MM.1S (cell line): ENCODE data around the gene HRH2.

ENCODE experiments used
- DNase-seq: peaks from one replicate; pipeline ENCODE4 v3.0.0-alpha.2; 2015
- H2AFZ ChIP-seq: fragments of 300-600 bp; sonication (generic); 2 replicates; pipeline ENCODE4 v1.6.0; 2016; ENCODE audit warnings: antibody characterized with exemption, low read length
- H3F3A ChIP-seq: fragments of 300-600 bp; sonication (generic); 2 replicates; pipeline ENCODE4 v1.6.1; 2016; ENCODE audit warnings: mild to moderate bottlenecking, antibody characterized with exemption, low read length, moderate library complexity, mixed read lengths; ENCODE audit not compliant: insufficient read depth
- H3K27ac ChIP-seq: fragments of 300-600 bp; sonication (generic); 2 replicates; pipeline ENCODE4 v1.5.1; 2016; ENCODE audit warnings: mild to moderate bottlenecking, low read length
- H3K27me3 ChIP-seq: fragments of 300-600 bp; sonication (generic); replicated peaks from 2 replicates; pipeline ENCODE4 v1.6.0; 2016; ENCODE audit warnings: low read length; ENCODE audit not compliant: insufficient read depth
- H3K36me3 ChIP-seq: fragments of 300-600 bp; sonication (generic); replicated peaks from 2 replicates; pipeline ENCODE4 v1.6.1; 2016; ENCODE audit warnings: mild to moderate bottlenecking, low read length, mixed read lengths; ENCODE audit not compliant: insufficient read depth
- H3K4me1 ChIP-seq: fragments of 300-600 bp; sonication (generic); 2 replicates; pipeline ENCODE4 v1.6.1; 2016; ENCODE audit warnings: low read length, mixed read lengths
- H3K4me2 ChIP-seq: fragments of 300-600 bp; sonication (generic); 2 replicates; pipeline ENCODE4 v1.6.0; 2016; ENCODE audit warnings: low read depth, low read length
- H3K4me3 ChIP-seq: fragments of 300-600 bp; sonication (generic); 2 replicates; pipeline ENCODE4 v1.5.1; 2016; ENCODE audit warnings: low read length, mixed read lengths
- H3K79me2 ChIP-seq: fragments of 300-600 bp; sonication (generic); 2 replicates; pipeline ENCODE4 v1.6.1; 2016; ENCODE audit warnings: mixed run types, low read length, mixed read lengths
- H3K9ac ChIP-seq: fragments of 300-600 bp; sonication (generic); 2 replicates; pipeline ENCODE4 v1.6.1; 2016; ENCODE audit warnings: low read length, mixed read lengths
- H3K9me2 ChIP-seq: fragments of 300-600 bp; sonication (generic); replicated peaks from 2 replicates; pipeline ENCODE4 v1.6.1; 2016; ENCODE audit warnings: mild to moderate bottlenecking, low read length, mixed read lengths; ENCODE audit not compliant: insufficient read depth
- H3K9me3 ChIP-seq: fragments of 300-600 bp; sonication (generic); replicated peaks from 2 replicates; pipeline ENCODE4 v1.6.1; 2016; ENCODE audit warnings: mild to moderate bottlenecking, low read length, mixed read lengths; ENCODE audit not compliant: insufficient read depth
- H4K20me1 ChIP-seq: fragments of 300-600 bp; sonication (generic); 2 replicates; pipeline ENCODE4 v1.6.1; 2016; ENCODE audit warnings: mild to moderate bottlenecking, low read length, moderate library complexity, mixed read lengths; ENCODE audit not compliant: insufficient read depth
- EZH2 ChIP-seq: fragments of 300-600 bp; sonication (generic); optimal IDR thresholded peaks from 2 replicates; pipeline ENCODE3; 2017; ENCODE audit warnings: low read depth, mild to moderate bottlenecking, antibody characterized with exemption, low read length, mixed read lengths
- EZH2phosphoT487 ChIP-seq: fragments of 300-600 bp; sonication (generic); IDR thresholded peaks from 2 replicates; pipeline ENCODE4 v1.6.1; 2018; ENCODE audit warnings: antibody characterized with exemption, low read length
- TF ChIP-seq, protein P1 (sequence below): fragments of 300-600 bp; sonication (generic); IDR thresholded peaks from 2 replicates; pipeline ENCODE4 v1.5.1; 2016; ENCODE audit warnings: antibody characterized with exemption, low read length, mixed read lengths

Gene HRH2

GRCh38 chr5:175677571-175677970, 19.7 kb downstream of the HRH2 start:
- Histone ChIP-seq H3K27me3 (no peaks in the 10 kb centered on the region), H3K9me3 (no peaks in the 10 kb centered on the region), H4K20me1 (peaks cover 12% of the 10 kb centered on the region), H3K79me2 (peaks cover 100% of the 10 kb centered on the region), H3K4me2 (no peak overlapping the region), H3K9ac (no peak overlapping the region), H3K4me3 (no peak overlapping the region), H3K27ac (no peak overlapping the region), H3F3A (no peaks in the 10 kb centered on the region), H3K36me3 (0 out of 2 replicates have a peak, but pooled peaks cover under 1% of the 10 kb centered on the region), H3K9me2 (no peaks in the 10 kb centered on the region), H2AFZ (no peak overlapping the region), H3K4me1 (no peaks in the 10 kb centered on the region)
- no peak for TF ChIP-seq EZH2
- no peak for TF ChIP-seq EZH2phosphoT487
- TF ChIP-seq, protein P1, sequence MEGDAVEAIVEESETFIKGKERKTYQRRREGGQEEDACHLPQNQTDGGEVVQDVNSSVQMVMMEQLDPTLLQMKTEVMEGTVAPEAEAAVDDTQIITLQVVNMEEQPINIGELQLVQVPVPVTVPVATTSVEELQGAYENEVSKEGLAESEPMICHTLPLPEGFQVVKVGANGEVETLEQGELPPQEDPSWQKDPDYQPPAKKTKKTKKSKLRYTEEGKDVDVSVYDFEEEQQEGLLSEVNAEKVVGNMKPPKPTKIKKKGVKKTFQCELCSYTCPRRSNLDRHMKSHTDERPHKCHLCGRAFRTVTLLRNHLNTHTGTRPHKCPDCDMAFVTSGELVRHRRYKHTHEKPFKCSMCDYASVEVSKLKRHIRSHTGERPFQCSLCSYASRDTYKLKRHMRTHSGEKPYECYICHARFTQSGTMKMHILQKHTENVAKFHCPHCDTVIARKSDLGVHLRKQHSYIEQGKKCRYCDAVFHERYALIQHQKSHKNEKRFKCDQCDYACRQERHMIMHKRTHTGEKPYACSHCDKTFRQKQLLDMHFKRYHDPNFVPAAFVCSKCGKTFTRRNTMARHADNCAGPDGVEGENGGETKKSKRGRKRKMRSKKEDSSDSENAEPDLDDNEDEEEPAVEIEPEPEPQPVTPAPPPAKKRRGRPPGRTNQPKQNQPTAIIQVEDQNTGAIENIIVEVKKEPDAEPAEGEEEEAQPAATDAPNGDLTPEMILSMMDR = no peak
- DNase-seq = no peak

DNA sequence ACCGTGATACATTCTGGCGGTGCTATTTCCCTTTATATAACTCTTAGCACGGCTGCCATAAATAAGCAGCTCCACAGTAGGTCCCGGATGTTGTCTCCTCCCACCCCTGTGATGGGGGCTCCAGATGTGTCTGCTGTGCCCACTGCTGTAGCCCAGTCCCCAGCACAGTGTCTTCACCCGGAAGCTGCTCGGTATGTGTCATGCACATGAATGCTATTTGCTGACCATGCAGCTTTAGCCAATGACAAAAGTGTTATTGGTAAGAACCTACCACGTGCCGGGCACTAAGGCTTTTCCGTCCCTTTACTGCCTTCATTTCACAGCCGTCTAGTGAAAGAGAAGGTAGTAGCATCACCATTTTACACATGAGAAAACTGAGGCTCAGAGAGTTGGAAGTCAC, 20.2 kb downstream of the HRH2 start:
- H3F3A ChIP-seq = no peaks in the 10 kb centered on the region
- no peaks in the 10 kb centered on the region for H3K9me3 ChIP-seq
- peaks cover 9% of the 10 kb centered on the region for H4K20me1 ChIP-seq
- H2AFZ ChIP-seq = no peak overlapping the region
- H3K9me2 ChIP-seq = no peaks in the 10 kb centered on the region
- H3K4me2 ChIP-seq = no peak overlapping the region
- H3K4me3 ChIP-seq = no peak overlapping the region
- H3K27ac ChIP-seq = no peak overlapping the region
- no peaks in the 10 kb centered on the region; the same call in 1 of the 2 replicates for H3K36me3 ChIP-seq
- no peak for DNase-seq
- H3K9ac ChIP-seq = no peak overlapping the region
- H3K79me2 ChIP-seq = peaks cover 100% of the 10 kb centered on the region
- H3K4me1 ChIP-seq = no peaks in the 10 kb centered on the region
- TF ChIP-seq EZH2phosphoT487 = no peak
- TF ChIP-seq, protein P1 = no peak
- TF ChIP-seq EZH2 = no peak
- H3K27me3 ChIP-seq = no peaks in the 10 kb centered on the region

DNA sequence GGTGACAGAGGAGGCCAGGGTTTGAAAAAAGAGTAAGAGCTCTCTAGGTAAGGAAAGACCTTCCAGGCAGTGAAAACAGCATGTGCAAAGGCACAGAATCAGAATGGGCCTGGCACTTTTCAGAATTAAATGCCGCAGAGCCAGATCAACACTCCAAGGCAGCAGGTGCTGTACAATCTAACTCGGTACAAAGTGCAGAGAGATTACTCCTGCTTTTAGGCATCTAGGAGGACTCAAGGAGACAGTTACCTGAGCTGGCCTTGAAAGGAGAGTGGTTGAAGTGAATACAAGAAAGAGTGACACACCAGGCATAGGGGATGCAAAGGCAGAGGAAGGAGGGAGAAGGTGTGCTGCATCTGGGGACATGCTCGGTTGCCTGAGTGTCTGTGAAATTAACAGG, 21.5 kb downstream of the HRH2 start:
- Histone ChIP-seq H3K79me2 (peaks cover 100% of the 10 kb centered on the region), H2AFZ (no peak overlapping the region), H4K20me1 (peaks cover 7% of the 10 kb centered on the region; the same call in 1 of the 2 replicates), H3K36me3 (no peaks in the 10 kb centered on the region; the same call in 1 of the 2 replicates), H3K9ac (no peak overlapping the region), H3K9me3 (no peaks in the 10 kb centered on the region), H3K4me2 (no peak overlapping the region), H3K27ac (no peak overlapping the region), H3K4me1 (no peaks in the 10 kb centered on the region), H3K4me3 (no peak overlapping the region), H3F3A (no peaks in the 10 kb centered on the region), H3K9me2 (no peaks in the 10 kb centered on the region), H3K27me3 (no peaks in the 10 kb centered on the region)
- no peak for DNase-seq
- TF ChIP-seq EZH2 (no peak), EZH2phosphoT487 (no peak)
- TF ChIP-seq, protein P1 = no peak
